Measurements from ENCODE around the gene GRIN2A.

Gene GRIN2A

DNA sequence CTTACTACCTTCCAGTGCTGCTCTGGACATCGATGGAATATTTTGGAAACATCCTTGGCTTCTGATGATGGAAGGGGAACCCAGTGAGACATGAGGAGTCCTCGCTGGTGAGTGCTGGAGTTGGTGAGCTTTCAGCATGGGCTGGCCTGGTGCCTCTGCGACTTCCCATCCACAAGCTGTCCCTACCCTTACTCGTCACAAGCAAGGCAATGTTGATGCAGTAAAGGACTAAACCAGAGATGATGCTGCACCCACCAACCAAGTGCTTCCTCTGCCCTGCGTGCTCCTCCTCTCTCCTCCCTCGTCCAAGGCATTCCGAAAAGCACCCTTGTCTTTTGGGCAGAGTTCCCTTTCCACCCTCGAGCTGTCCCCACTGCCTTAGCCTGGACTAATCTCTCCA lies 154.7 kb downstream of the GRIN2A start:
- ChIA-PET CTCF (no interaction called here), POLR2A (no interaction called here)
- Histone ChIP-seq H3K36me3 (ENCODE audit: control insufficient read depth in 4 of 4, insufficient read depth in 4 of 4, low read length in 3 of 4) (no peaks in the 10 kb centered on the region), H3K27me3 (replicated peaks in 2 of 5; ENCODE audit: control insufficient read depth in 4 of 5, insufficient read depth in 5 of 5, low read length in 4 of 5) (no peaks in the 10 kb centered on the region), H3K27ac (ENCODE audit: insufficient read depth in 1 of 2, low read depth in 1 of 2, low read length in 2 of 2, poor library complexity in 1 of 2, severe bottlenecking in 2 of 2) (no peak overlapping the region), H3K4me3 (ENCODE audit: control insufficient read depth in 1 of 7, extremely low read depth in 1 of 7, insufficient read depth in 4 of 7, low read depth in 2 of 7, low read length in 6 of 7) (no peak overlapping the region), H3K9me3 (ENCODE audit: control extremely low read depth in 1 of 5, control insufficient read depth in 4 of 5, insufficient read depth in 2 of 5, low read depth in 1 of 5, low read length in 4 of 5) (no peaks in the 10 kb centered on the region), H3K4me1 (ENCODE audit: control extremely low read depth in 1 of 4, control insufficient read depth in 4 of 4, insufficient read depth in 4 of 4, low read length in 3 of 4) (no peaks in the 10 kb centered on the region)
- DNase-seq: no peak
- WGBS (ENCODE audit: insufficient coverage): 61% methylated on average over 4 of the region's 8 CpGs

- H3K36me3 ChIP-seq (ENCODE audit: control insufficient read depth in 4 of 4, insufficient read depth in 4 of 4, low read length in 3 of 4): no peaks in the 10 kb centered on the region
- no peaks in the 10 kb centered on the region for H3K4me1 ChIP-seq (ENCODE audit: control extremely low read depth in 1 of 4, control insufficient read depth in 4 of 4, insufficient read depth in 4 of 4, low read length in 3 of 4)
- no peak overlapping the region for H3K4me3 ChIP-seq (ENCODE audit: control insufficient read depth in 1 of 7, extremely low read depth in 1 of 7, insufficient read depth in 4 of 7, low read depth in 2 of 7, low read length in 6 of 7)
- ChIA-PET CTCF (no interaction called here), POLR2A (no interaction called here)
- H3K27me3 ChIP-seq (replicated peaks in 2 of 5; ENCODE audit: control insufficient read depth in 4 of 5, insufficient read depth in 5 of 5, low read length in 4 of 5): no peaks in the 10 kb centered on the region
- no peaks in the 10 kb centered on the region for H3K9me3 ChIP-seq (ENCODE audit: control extremely low read depth in 1 of 5, control insufficient read depth in 4 of 5, insufficient read depth in 2 of 5, low read depth in 1 of 5, low read length in 4 of 5)
- WGBS (ENCODE audit: insufficient coverage): 83% methylated on average over 4 of the region's 5 CpGs
- no peak for DNase-seq
- H3K27ac ChIP-seq (ENCODE audit: insufficient read depth in 1 of 2, low read depth in 1 of 2, low read length in 2 of 2, poor library complexity in 1 of 2, severe bottlenecking in 2 of 2): no peak overlapping the region
These were observed 155.6 kb downstream of the GRIN2A start for GRCh38 chr16:10026593-10026992.

DNA sequence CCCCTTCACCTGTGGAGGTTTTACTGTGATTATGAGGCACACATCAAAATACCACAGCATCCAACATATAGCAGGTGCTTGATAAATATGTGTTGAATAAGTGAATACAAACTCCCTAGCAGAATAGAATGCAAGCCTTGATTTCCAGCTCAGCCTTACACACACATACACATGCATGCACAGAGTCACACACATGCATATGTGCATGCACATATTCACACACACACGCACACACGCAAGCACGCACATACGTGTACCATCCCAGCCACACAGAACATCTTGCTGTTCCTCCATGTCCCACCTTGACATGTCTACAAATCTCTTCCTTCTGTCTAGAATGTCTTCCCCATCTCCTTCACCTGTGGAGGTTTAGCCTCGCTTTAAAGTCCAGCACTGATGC lies 160.1 kb downstream of the GRIN2A start:
- H3K27me3 ChIP-seq (replicated peaks in 2 of 5; ENCODE audit: control insufficient read depth in 4 of 5, insufficient read depth in 5 of 5, low read length in 4 of 5): peaks cover 0 to 2% (median 0%) of the 10 kb centered on the region in 5 experiments
- ChIA-PET POLR2A (no interaction called here), CTCF (no interaction called here)
- DNase-seq: no peak
- no peaks in the 10 kb centered on the region for H3K9me3 ChIP-seq (ENCODE audit: control extremely low read depth in 1 of 5, control insufficient read depth in 4 of 5, insufficient read depth in 2 of 5, low read depth in 1 of 5, low read length in 4 of 5)
- no peak overlapping the region for H3K27ac ChIP-seq (ENCODE audit: insufficient read depth in 1 of 2, low read depth in 1 of 2, low read length in 2 of 2, poor library complexity in 1 of 2, severe bottlenecking in 2 of 2)
- no peak overlapping the region for H3K4me3 ChIP-seq (ENCODE audit: control insufficient read depth in 1 of 7, extremely low read depth in 1 of 7, insufficient read depth in 4 of 7, low read depth in 2 of 7, low read length in 6 of 7)
- no peaks in the 10 kb centered on the region for H3K36me3 ChIP-seq (ENCODE audit: control insufficient read depth in 4 of 4, insufficient read depth in 4 of 4, low read length in 3 of 4)
- 100% methylated on average over 5 of the region's 5 CpGs for WGBS (ENCODE audit: insufficient coverage)
- H3K4me1 ChIP-seq (ENCODE audit: control extremely low read depth in 1 of 4, control insufficient read depth in 4 of 4, insufficient read depth in 4 of 4, low read length in 3 of 4): no peaks in the 10 kb centered on the region

- 56% methylated on average over 2 of the region's 3 CpGs for WGBS (ENCODE audit: insufficient coverage)
- CTCF ChIA-PET: no interaction called here
- POLR2A ChIA-PET: no interaction called here
- peaks cover 0 to 2% (median 0%) of the 10 kb centered on the region in 5 experiments for H3K27me3 ChIP-seq (replicated peaks in 2 of 5; ENCODE audit: control insufficient read depth in 4 of 5, insufficient read depth in 5 of 5, low read length in 4 of 5)
- DNase-seq: no peak
- no peaks in the 10 kb centered on the region for H3K36me3 ChIP-seq (ENCODE audit: control insufficient read depth in 4 of 4, insufficient read depth in 4 of 4, low read length in 3 of 4)
- no peak overlapping the region for H3K27ac ChIP-seq (ENCODE audit: insufficient read depth in 1 of 2, low read depth in 1 of 2, low read length in 2 of 2, poor library complexity in 1 of 2, severe bottlenecking in 2 of 2)
- H3K4me1 ChIP-seq (ENCODE audit: control extremely low read depth in 1 of 4, control insufficient read depth in 4 of 4, insufficient read depth in 4 of 4, low read length in 3 of 4): no peaks in the 10 kb centered on the region
- H3K4me3 ChIP-seq (ENCODE audit: control insufficient read depth in 1 of 7, extremely low read depth in 1 of 7, insufficient read depth in 4 of 7, low read depth in 2 of 7, low read length in 6 of 7): no peak overlapping the region
- no peaks in the 10 kb centered on the region for H3K9me3 ChIP-seq (ENCODE audit: control extremely low read depth in 1 of 5, control insufficient read depth in 4 of 5, insufficient read depth in 2 of 5, low read depth in 1 of 5, low read length in 4 of 5)
These were observed 161.4 kb downstream of the GRIN2A start for GRCh38 chr16:10020866-10021265.

- H3K36me3 ChIP-seq (ENCODE audit: control insufficient read depth in 4 of 4, insufficient read depth in 4 of 4, low read length in 3 of 4): no peaks in the 10 kb centered on the region
- peaks cover 0 to 2% (median 0%) of the 10 kb centered on the region in 5 experiments for H3K27me3 ChIP-seq (replicated peaks in 2 of 5; ENCODE audit: control insufficient read depth in 4 of 5, insufficient read depth in 5 of 5, low read length in 4 of 5)
- 100% methylated on average over 1 of the region's 3 CpGs for WGBS (ENCODE audit: insufficient coverage)
- CTCF ChIA-PET: no interaction called here
- no peak overlapping the region for H3K4me3 ChIP-seq (ENCODE audit: control insufficient read depth in 1 of 7, extremely low read depth in 1 of 7, insufficient read depth in 4 of 7, low read depth in 2 of 7, low read length in 6 of 7)
- POLR2A ChIA-PET: no interaction called here
- no peaks in the 10 kb centered on the region for H3K9me3 ChIP-seq (ENCODE audit: control extremely low read depth in 1 of 5, control insufficient read depth in 4 of 5, insufficient read depth in 2 of 5, low read depth in 1 of 5, low read length in 4 of 5)
- DNase-seq: no peak
- no peak overlapping the region for H3K27ac ChIP-seq (ENCODE audit: insufficient read depth in 1 of 2, low read depth in 1 of 2, low read length in 2 of 2, poor library complexity in 1 of 2, severe bottlenecking in 2 of 2)
- no peaks in the 10 kb centered on the region for H3K4me1 ChIP-seq (ENCODE audit: control extremely low read depth in 1 of 4, control insufficient read depth in 4 of 4, insufficient read depth in 4 of 4, low read length in 3 of 4)
These were observed 165.5 kb downstream of the GRIN2A start for GRCh38 chr16:10016752-10017151.

- Histone ChIP-seq H3K27me3 (replicated peaks in 2 of 5; ENCODE audit: control insufficient read depth in 4 of 5, insufficient read depth in 5 of 5, low read length in 4 of 5) (peaks cover 0 to 3% (median 0%) of the 10 kb centered on the region in 5 experiments), H3K36me3 (ENCODE audit: control insufficient read depth in 4 of 4, insufficient read depth in 4 of 4, low read length in 3 of 4) (no peaks in the 10 kb centered on the region), H3K4me1 (ENCODE audit: control extremely low read depth in 1 of 4, control insufficient read depth in 4 of 4, insufficient read depth in 4 of 4, low read length in 3 of 4) (no peaks in the 10 kb centered on the region), H3K27ac (ENCODE audit: insufficient read depth in 1 of 2, low read depth in 1 of 2, low read length in 2 of 2, poor library complexity in 1 of 2, severe bottlenecking in 2 of 2) (no peak overlapping the region), H3K9me3 (ENCODE audit: control extremely low read depth in 1 of 5, control insufficient read depth in 4 of 5, insufficient read depth in 2 of 5, low read depth in 1 of 5, low read length in 4 of 5) (no peaks in the 10 kb centered on the region), H3K4me3 (ENCODE audit: control insufficient read depth in 1 of 7, extremely low read depth in 1 of 7, insufficient read depth in 4 of 7, low read depth in 2 of 7, low read length in 6 of 7) (no peak overlapping the region)
- ChIA-PET POLR2A (no interaction called here), CTCF (no interaction called here)
- no peak for DNase-seq
- WGBS (ENCODE audit: insufficient coverage): no CpG with 5 or more reads among the region's 3 CpGs
These were observed 166.8 kb downstream of the GRIN2A start for GRCh38 chr16:10015397-10015796.

DNA sequence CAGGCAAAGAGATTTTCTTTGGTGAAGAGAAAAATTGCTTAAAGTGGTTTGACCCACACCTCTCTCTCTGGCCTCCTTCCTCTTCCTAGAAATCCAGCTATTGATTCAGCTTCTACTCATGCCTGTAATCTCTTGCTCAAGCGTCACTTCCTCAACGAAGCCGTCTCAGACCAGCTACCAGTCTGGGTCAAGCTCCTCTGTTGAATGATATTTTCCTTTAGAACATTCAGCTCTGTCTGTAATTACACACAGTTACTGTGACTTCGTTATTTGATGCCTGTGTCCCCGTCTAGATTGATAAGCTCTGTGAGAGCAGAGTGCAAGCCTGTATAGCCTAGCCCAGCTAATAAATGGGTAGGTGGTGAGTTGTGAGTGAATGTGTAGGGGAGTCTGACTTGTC lies 168.5 kb downstream of the GRIN2A start:
- POLR2A ChIA-PET: no interaction called here
- no peaks in the 10 kb centered on the region for H3K36me3 ChIP-seq (ENCODE audit: control insufficient read depth in 4 of 4, insufficient read depth in 4 of 4, low read length in 3 of 4)
- CTCF ChIA-PET: no interaction called here
- no peak for DNase-seq
- WGBS (ENCODE audit: insufficient coverage): 39% methylated on average over 3 of the region's 5 CpGs
- no peak overlapping the region for H3K4me3 ChIP-seq (ENCODE audit: control insufficient read depth in 1 of 7, extremely low read depth in 1 of 7, insufficient read depth in 4 of 7, low read depth in 2 of 7, low read length in 6 of 7)
- H3K4me1 ChIP-seq (ENCODE audit: control extremely low read depth in 1 of 4, control insufficient read depth in 4 of 4, insufficient read depth in 4 of 4, low read length in 3 of 4): no peaks in the 10 kb centered on the region
- no peaks in the 10 kb centered on the region for H3K9me3 ChIP-seq (ENCODE audit: control extremely low read depth in 1 of 5, control insufficient read depth in 4 of 5, insufficient read depth in 2 of 5, low read depth in 1 of 5, low read length in 4 of 5)
- no peak overlapping the region for H3K27ac ChIP-seq (ENCODE audit: insufficient read depth in 1 of 2, low read depth in 1 of 2, low read length in 2 of 2, poor library complexity in 1 of 2, severe bottlenecking in 2 of 2)
- peaks cover 0 to 3% (median 0%) of the 10 kb centered on the region in 5 experiments for H3K27me3 ChIP-seq (replicated peaks in 2 of 5; ENCODE audit: control insufficient read depth in 4 of 5, insufficient read depth in 5 of 5, low read length in 4 of 5)

Measured in common myeloid progenitor, CD34-positive (primary cell).